ENCODE results near the gene URB1. TPM values are rescaled to one million over a fixed set of nuclear protein-coding genes. Genes with fewer than 3 reads are reported as not detected.
A peak's percentile ranks its signal among the peaks of the same experiment; 100 is the strongest.

The URB1 gene
- total and polyA plus RNA-seq, 4 experiments from 2014 or later: 0.55 to 15.2 (median 8.6) TPM

GRCh38 chr21:32386195-32386870, 6.5 kb downstream of the URB1 start:
- no peak overlapping the region for H3K4me3 ChIP-seq (ENCODE audit: low read length in 2 of 2)
- intact Hi-C loops (cut with micrococcal nuclease): no loop called here
- no peaks in the 10 kb centered on the region for H3K9me3 ChIP-seq (ENCODE audit: control insufficient read depth in 1 of 2, low read length in 2 of 2)
- no peak overlapping the region for H3K27ac Mint-ChIP-seq
- ChIA-PET CTCF (ENCODE audit: partially characterized antibody) (no interaction called here), POLR2A (ENCODE audit: partially characterized antibody) (no interaction called here)
- peaks cover 46% of the 10 kb centered on the region for H3K36me3 ChIP-seq (ENCODE audit: insufficient read depth, low read length)
- H3K36me3 Mint-ChIP-seq: peaks cover 32 to 46% of the 10 kb centered on the region in 2 donors
- H3K4me3 Mint-ChIP-seq: no peak overlapping the region
- DNase-seq: no peak
- no peaks in the 10 kb centered on the region for H3K27me3 Mint-ChIP-seq
- H3K9me3 Mint-ChIP-seq: no peaks in the 10 kb centered on the region
- no peaks in the 10 kb centered on the region for H3K27me3 ChIP-seq (ENCODE audit: insufficient read depth, low read length)
- H3K4me1 Mint-ChIP-seq: peaks cover 24 to 51% (median 38%) of the 10 kb centered on the region in 4 donors
- no peak overlapping the region for H3K27ac ChIP-seq (ENCODE audit: low read depth, low read length)
- H3K4me1 ChIP-seq (ENCODE audit: insufficient read depth, low read length): peaks cover 13% of the 10 kb centered on the region

- peaks cover 37 to 67% of the 10 kb centered on the region in 2 donors for H3K36me3 Mint-ChIP-seq
- DNase-seq: no peak
Observed at GRCh38 chr21:32383812-32384211, 9.0 kb downstream of the URB1 start.

GRCh38 chr21:32382108-32382644, 10.6 kb downstream of the URB1 start:
- Histone ChIP-seq H3K4me3 (ENCODE audit: low read length in 2 of 2) (no peak overlapping the region), H3K27ac (ENCODE audit: low read depth, low read length) (no peak overlapping the region), H3K27me3 (ENCODE audit: insufficient read depth, low read length) (no peaks in the 10 kb centered on the region), H3K4me1 (ENCODE audit: insufficient read depth, low read length) (no peaks in the 10 kb centered on the region), H3K9me3 (ENCODE audit: control insufficient read depth in 1 of 2, low read length in 2 of 2) (no peaks in the 10 kb centered on the region), H3K36me3 (ENCODE audit: insufficient read depth, low read length) (peaks cover 56% of the 10 kb centered on the region)
- Mint-ChIP-seq H3K4me1 (peaks cover 4 to 18% (median 11%) of the 10 kb centered on the region in 4 donors), H3K36me3 (peaks cover 46 to 76% of the 10 kb centered on the region in 2 donors), H3K9me3 (no peaks in the 10 kb centered on the region), H3K27ac (no peak overlapping the region), H3K27me3 (no peaks in the 10 kb centered on the region), H3K4me3 (no peak overlapping the region)
- ChIA-PET CTCF (ENCODE audit: partially characterized antibody) (interaction anchor here (4.1 kb wide), 1 partner anchor 218 kb away, joined by 23 read pairs; no protein-coding TSS in a partner anchor), POLR2A (ENCODE audit: partially characterized antibody) (no interaction called here)
- no peak for DNase-seq
- intact Hi-C loops (cut with micrococcal nuclease): no loop called here

More at GRCh38 chr21:32383812-32384211, 9.0 kb downstream of the URB1 start:
- intact Hi-C loops (cut with micrococcal nuclease): no loop called here
- Mint-ChIP-seq H3K9me3 (no peaks in the 10 kb centered on the region), H3K27me3 (no peaks in the 10 kb centered on the region), H3K27ac (peak overlapping the region in 1 of 7 donors; percentile 41), H3K4me3 (no peak overlapping the region), H3K4me1 (peaks cover 12 to 30% (median 21%) of the 10 kb centered on the region in 4 donors)
- Histone ChIP-seq H3K27me3 (ENCODE audit: insufficient read depth, low read length) (no peaks in the 10 kb centered on the region), H3K4me3 (ENCODE audit: low read length in 2 of 2) (no peak overlapping the region), H3K4me1 (ENCODE audit: insufficient read depth, low read length) (peaks cover 10% of the 10 kb centered on the region), H3K27ac (ENCODE audit: low read depth, low read length) (no peak overlapping the region), H3K9me3 (ENCODE audit: control insufficient read depth in 1 of 2, low read length in 2 of 2) (no peaks in the 10 kb centered on the region), H3K36me3 (ENCODE audit: insufficient read depth, low read length) (peaks cover 52% of the 10 kb centered on the region)
- ChIA-PET CTCF (ENCODE audit: partially characterized antibody) (interaction anchor here (1.8 to 4.1 kb wide), 2 partner anchors 186 to 217 kb away, joined by 4 to 23 read pairs; no protein-coding TSS in a partner anchor), POLR2A (ENCODE audit: partially characterized antibody) (no interaction called here)

- no peaks in the 10 kb centered on the region for H3K9me3 Mint-ChIP-seq
- no peaks in the 10 kb centered on the region for H3K4me1 ChIP-seq (ENCODE audit: insufficient read depth, low read length)
- no peak overlapping the region for H3K4me3 ChIP-seq (ENCODE audit: low read length in 2 of 2)
- peaks cover 62% of the 10 kb centered on the region for H3K36me3 ChIP-seq (ENCODE audit: insufficient read depth, low read length)
- no peaks in the 10 kb centered on the region for H3K9me3 ChIP-seq (ENCODE audit: control insufficient read depth in 1 of 2, low read length in 2 of 2)
- H3K27ac ChIP-seq (ENCODE audit: low read depth, low read length): no peak overlapping the region
- POLR2A ChIA-PET (ENCODE audit: partially characterized antibody): no interaction called here
- H3K27me3 Mint-ChIP-seq: no peaks in the 10 kb centered on the region
- DNase-seq: no peak
- H3K27me3 ChIP-seq (ENCODE audit: insufficient read depth, low read length): no peaks in the 10 kb centered on the region
- H3K4me3 Mint-ChIP-seq: no peak overlapping the region
- H3K36me3 Mint-ChIP-seq: peaks cover 46 to 83% of the 10 kb centered on the region in 2 donors
- no peak overlapping the region for H3K27ac Mint-ChIP-seq
- intact Hi-C loops (cut with micrococcal nuclease): no loop called here
- CTCF ChIA-PET (ENCODE audit: partially characterized antibody): no interaction called here
- peaks cover 4 to 13% (median 7%) of the 10 kb centered on the region in 4 donors for H3K4me1 Mint-ChIP-seq
Observed at GRCh38 chr21:32381571-32381970, 11.2 kb downstream of the URB1 start.

- Mint-ChIP-seq H3K36me3 (peaks cover 49 to 89% of the 10 kb centered on the region in 2 donors), H3K27me3 (no peaks in the 10 kb centered on the region), H3K27ac (no peak overlapping the region), H3K9me3 (no peaks in the 10 kb centered on the region), H3K4me3 (no peak overlapping the region), H3K4me1 (peaks cover 4 to 8% (median 7%) of the 10 kb centered on the region in 4 donors)
- no peaks in the 10 kb centered on the region for H3K4me1 ChIP-seq (ENCODE audit: insufficient read depth, low read length)
- H3K36me3 ChIP-seq (ENCODE audit: insufficient read depth, low read length): peaks cover 60% of the 10 kb centered on the region
- H3K4me3 ChIP-seq (ENCODE audit: low read length in 2 of 2): no peak overlapping the region
- ChIA-PET POLR2A (ENCODE audit: partially characterized antibody) (no interaction called here), CTCF (ENCODE audit: partially characterized antibody) (no interaction called here)
- H3K27ac ChIP-seq (ENCODE audit: low read depth, low read length): no peak overlapping the region
- no peaks in the 10 kb centered on the region for H3K27me3 ChIP-seq (ENCODE audit: insufficient read depth, low read length)
- no peak for DNase-seq
- intact Hi-C loops (cut with micrococcal nuclease): no loop called here
- no peaks in the 10 kb centered on the region for H3K9me3 ChIP-seq (ENCODE audit: control insufficient read depth in 1 of 2, low read length in 2 of 2)
Observed at GRCh38 chr21:32380940-32381339, 11.9 kb downstream of the URB1 start.

GRCh38 chr21:32378956-32379355, 13.9 kb downstream of the URB1 start:
- Mint-ChIP-seq H3K27me3 (no peaks in the 10 kb centered on the region), H3K4me1 (peaks cover 0 to 2% (median 0%) of the 10 kb centered on the region in 4 donors), H3K4me3 (no peak overlapping the region), H3K9me3 (no peaks in the 10 kb centered on the region), H3K27ac (peak overlapping the region in 1 of 7 donors; percentile 85), H3K36me3 (peaks cover 40 to 86% of the 10 kb centered on the region in 2 donors)
- intact Hi-C loops (cut with micrococcal nuclease): no loop called here
- H3K4me1 ChIP-seq (ENCODE audit: insufficient read depth, low read length): no peaks in the 10 kb centered on the region
- no peaks in the 10 kb centered on the region for H3K27me3 ChIP-seq (ENCODE audit: insufficient read depth, low read length)
- CTCF ChIA-PET (ENCODE audit: partially characterized antibody): no interaction called here
- no peak overlapping the region for H3K4me3 ChIP-seq (ENCODE audit: low read length in 2 of 2)
- H3K36me3 ChIP-seq (ENCODE audit: insufficient read depth, low read length): peaks cover 51% of the 10 kb centered on the region
- H3K9me3 ChIP-seq (ENCODE audit: control insufficient read depth in 1 of 2, low read length in 2 of 2): no peaks in the 10 kb centered on the region
- POLR2A ChIA-PET (ENCODE audit: partially characterized antibody): no interaction called here
- no peak overlapping the region for H3K27ac ChIP-seq (ENCODE audit: low read depth, low read length)
- no peak for DNase-seq

GRCh38 chr21:32377991-32378390, 14.8 kb downstream of the URB1 start:
- Mint-ChIP-seq H3K9me3 (no peaks in the 10 kb centered on the region), H3K27me3 (no peaks in the 10 kb centered on the region), H3K27ac (no peak overlapping the region), H3K4me3 (no peak overlapping the region), H3K4me1 (peaks cover 0 to 2% (median 0%) of the 10 kb centered on the region in 4 donors), H3K36me3 (peaks cover 35 to 80% of the 10 kb centered on the region in 2 donors)
- POLR2A ChIA-PET (ENCODE audit: partially characterized antibody): no interaction called here
- CTCF ChIA-PET (ENCODE audit: partially characterized antibody): no interaction called here
- no peak for DNase-seq
- intact Hi-C loops (cut with micrococcal nuclease): no loop called here
- Histone ChIP-seq H3K9me3 (ENCODE audit: control insufficient read depth in 1 of 2, low read length in 2 of 2) (no peaks in the 10 kb centered on the region), H3K36me3 (ENCODE audit: insufficient read depth, low read length) (peaks cover 43% of the 10 kb centered on the region), H3K27me3 (ENCODE audit: insufficient read depth, low read length) (no peaks in the 10 kb centered on the region), H3K27ac (ENCODE audit: low read depth, low read length) (no peak overlapping the region), H3K4me1 (ENCODE audit: insufficient read depth, low read length) (no peaks in the 10 kb centered on the region), H3K4me3 (ENCODE audit: low read length in 2 of 2) (no peak overlapping the region)
